ENCODE measurements around the gene SLC25A29. TPM values are rescaled to one million over a fixed set of nuclear protein-coding genes. Genes with fewer than 3 reads are reported as not detected.

The SLC25A29 gene
- total RNA-seq, 2 experiments from 2014 or later: 14.9 to 15.7 TPM

GRCh38 chr14:100295376-100296105 lies 10.7 kb downstream of the SLC25A29 start:
- Mint-ChIP-seq H3K4me3 (no peak overlapping the region), H3K27me3 (no peaks in the 10 kb centered on the region), H3K4me1 (ENCODE audit: low read depth) (no peaks in the 10 kb centered on the region), H3K36me3 (no peaks in the 10 kb centered on the region), H3K27ac (no peak overlapping the region), H3K9me3 (no peaks in the 10 kb centered on the region)
- ChIA-PET POLR2A (no interaction called here), CTCF (interaction anchor here (1.0 to 2.5 kb wide), 2 partner anchors 10 to 17 kb away, joined by 3 to 15 read pairs; no protein-coding TSS in a partner anchor)
- intact Hi-C loops (cut with micrococcal nuclease): no loop called here
- no peak for DNase-seq

GRCh38 chr14:100294963-100295330 lies 11.3 kb downstream of the SLC25A29 start:
- Mint-ChIP-seq H3K27me3 (no peaks in the 10 kb centered on the region), H3K27ac (no peak overlapping the region), H3K36me3 (no peaks in the 10 kb centered on the region), H3K4me3 (no peak overlapping the region), H3K4me1 (ENCODE audit: low read depth) (no peaks in the 10 kb centered on the region), H3K9me3 (no peaks in the 10 kb centered on the region)
- intact Hi-C loops (cut with micrococcal nuclease): no loop called here
- POLR2A ChIA-PET: no interaction called here
- CTCF ChIA-PET: interaction anchor here (2.5 kb wide), 1 partner anchor 9 kb away, joined by 15 read pairs; no protein-coding TSS in a partner anchor
- no peak for DNase-seq

GRCh38 chr14:100294213-100294962 lies 11.9 kb downstream of the SLC25A29 start:
- no peak overlapping the region for H3K27ac Mint-ChIP-seq
- H3K27me3 Mint-ChIP-seq: no peaks in the 10 kb centered on the region
- no peak for DNase-seq
- ChIA-PET CTCF (interaction anchor here (2.5 kb wide), 1 partner anchor 9 kb away, joined by 15 read pairs; no protein-coding TSS in a partner anchor), POLR2A (no interaction called here)
- intact Hi-C loops (cut with micrococcal nuclease): no loop called here
- H3K4me1 Mint-ChIP-seq (ENCODE audit: low read depth): no peaks in the 10 kb centered on the region
- H3K36me3 Mint-ChIP-seq: no peaks in the 10 kb centered on the region
- H3K9me3 Mint-ChIP-seq: no peaks in the 10 kb centered on the region
- no peak overlapping the region for H3K4me3 Mint-ChIP-seq

GRCh38 chr14:100293497-100294212 lies 12.6 kb downstream of the SLC25A29 start:
- Mint-ChIP-seq H3K27ac (no peak overlapping the region), H3K9me3 (no peaks in the 10 kb centered on the region), H3K36me3 (no peaks in the 10 kb centered on the region), H3K4me3 (no peak overlapping the region), H3K27me3 (no peaks in the 10 kb centered on the region), H3K4me1 (ENCODE audit: low read depth) (no peaks in the 10 kb centered on the region)
- ChIA-PET CTCF (interaction anchor here (1.6 to 2.5 kb wide), 2 partner anchors 8 to 10 kb away, joined by 4 to 15 read pairs; no protein-coding TSS in a partner anchor), POLR2A (no interaction called here)
- no peak for DNase-seq
- intact Hi-C loops (cut with micrococcal nuclease): no loop called here

GRCh38 chr14:100292776-100293461 lies 13.3 kb downstream of the SLC25A29 start:
- H3K4me1 Mint-ChIP-seq (ENCODE audit: low read depth): no peaks in the 10 kb centered on the region
- no peaks in the 10 kb centered on the region for H3K9me3 Mint-ChIP-seq
- DNase-seq: no peak
- no peaks in the 10 kb centered on the region for H3K27me3 Mint-ChIP-seq
- ChIA-PET POLR2A (no interaction called here), CTCF (interaction anchor here (1.6 kb wide), 1 partner anchor 10 kb away, joined by 4 read pairs; no protein-coding TSS in a partner anchor)
- intact Hi-C loops (cut with micrococcal nuclease): no loop called here
- H3K36me3 Mint-ChIP-seq: no peaks in the 10 kb centered on the region
- H3K4me3 Mint-ChIP-seq: no peak overlapping the region
- no peak overlapping the region for H3K27ac Mint-ChIP-seq

- intact Hi-C loops (cut with micrococcal nuclease): no loop called here
These were observed 13.9 kb downstream of the SLC25A29 start for GRCh38 chr14:100292301-100292775.

GRCh38 chr14:100291305-100292075 lies 14.8 kb downstream of the SLC25A29 start:
- H3K4me1 Mint-ChIP-seq (ENCODE audit: low read depth): no peaks in the 10 kb centered on the region
- H3K27me3 Mint-ChIP-seq: no peaks in the 10 kb centered on the region
- intact Hi-C loops (cut with micrococcal nuclease): no loop called here
- no peak overlapping the region for H3K4me3 Mint-ChIP-seq
- no peaks in the 10 kb centered on the region for H3K9me3 Mint-ChIP-seq
- no peak for DNase-seq
- POLR2A ChIA-PET: no interaction called here
- H3K27ac Mint-ChIP-seq: no peak overlapping the region
- H3K36me3 Mint-ChIP-seq: no peaks in the 10 kb centered on the region
- CTCF ChIA-PET: no interaction called here

More at GRCh38 chr14:100292301-100292775, 13.9 kb downstream of the SLC25A29 start:
- Mint-ChIP-seq H3K4me1 (ENCODE audit: low read depth) (no peaks in the 10 kb centered on the region), H3K27me3 (no peaks in the 10 kb centered on the region), H3K4me3 (no peak overlapping the region), H3K36me3 (no peaks in the 10 kb centered on the region), H3K9me3 (no peaks in the 10 kb centered on the region), H3K27ac (no peak overlapping the region)
- POLR2A ChIA-PET: no interaction called here
- CTCF ChIA-PET: interaction anchor here (1.6 kb wide), 1 partner anchor 11 kb away, joined by 4 read pairs; no protein-coding TSS in a partner anchor
- DNase-seq: no peak

- Mint-ChIP-seq H3K27me3 (no peaks in the 10 kb centered on the region), H3K27ac (no peak overlapping the region), H3K9me3 (no peaks in the 10 kb centered on the region), H3K36me3 (no peaks in the 10 kb centered on the region), H3K4me1 (ENCODE audit: low read depth) (peaks cover 4% of the 10 kb centered on the region), H3K4me3 (no peak overlapping the region)
- CTCF ChIA-PET: interaction anchor here (1.4 kb wide), 1 partner anchor 12 kb away, joined by 5 read pairs; no protein-coding TSS in a partner anchor
- intact Hi-C loops (cut with micrococcal nuclease): no loop called here
- DNase-seq: no peak
- POLR2A ChIA-PET: no interaction called here
These were observed 15.5 kb downstream of the SLC25A29 start for GRCh38 chr14:100290607-100291304.

- H3K27me3 Mint-ChIP-seq: no peaks in the 10 kb centered on the region
- no peak overlapping the region for H3K27ac Mint-ChIP-seq
- DNase-seq: no peak
- no peaks in the 10 kb centered on the region for H3K36me3 Mint-ChIP-seq
- ChIA-PET CTCF (interaction anchor here (1.4 kb wide), 1 partner anchor 13 kb away, joined by 5 read pairs; no protein-coding TSS in a partner anchor), POLR2A (no interaction called here)
- intact Hi-C loops (cut with micrococcal nuclease): no loop called here
- H3K4me3 Mint-ChIP-seq: no peak overlapping the region
- H3K4me1 Mint-ChIP-seq (ENCODE audit: low read depth): peaks cover 4% of the 10 kb centered on the region
- no peaks in the 10 kb centered on the region for H3K9me3 Mint-ChIP-seq
These were observed 16.2 kb downstream of the SLC25A29 start for GRCh38 chr14:100289916-100290606.

- H3K27ac Mint-ChIP-seq: no peak overlapping the region
- CTCF ChIA-PET: interaction anchor here (1.1 kb wide), 1 partner anchor 10 kb away, joined by 3 read pairs; no protein-coding TSS in a partner anchor
These were observed 17.7 kb downstream of the SLC25A29 start for GRCh38 chr14:100288382-100289185.

More at GRCh38 chr14:100288382-100289185, 17.7 kb downstream of the SLC25A29 start:
- H3K36me3 Mint-ChIP-seq: no peaks in the 10 kb centered on the region
- no peak overlapping the region for H3K4me3 Mint-ChIP-seq
- H3K27me3 Mint-ChIP-seq: no peaks in the 10 kb centered on the region
- intact Hi-C loops (cut with micrococcal nuclease): no loop called here
- POLR2A ChIA-PET: no interaction called here
- DNase-seq: no peak
- H3K9me3 Mint-ChIP-seq: no peaks in the 10 kb centered on the region
- peaks cover 6% of the 10 kb centered on the region for H3K4me1 Mint-ChIP-seq (ENCODE audit: low read depth)

Measured in activated CD4-positive, alpha-beta memory T cell treated with anti-CD3 and anti-CD28 coated beads for 36 hours (primary cell).